Transverse colon (tissue), 4 donors: ENCODE measurements around the gene MPRIP. TPM values are rescaled to one million over a fixed set of nuclear protein-coding genes. Genes with fewer than 3 reads are reported as not detected.
A peak's percentile ranks its signal among the peaks of the same experiment; 100 is the strongest.

ENCODE experiments used
- DNase-seq: peaks from one replicate; pipeline ENCODE4 v3.0.0-alpha.2; 2019
- H3K27ac ChIP-seq, 4 donors: fragments of 200-600 bp; sonication (generic); 2 replicates each; pipeline ENCODE4 v1.5.1; 2016 to 2018; ENCODE audit warnings: inconsistent platforms in 4 of 4
- H3K27me3 ChIP-seq: fragments of 200-600 bp; sonication (generic); 2 replicates; pipeline ENCODE4 v1.5.1; 2017; ENCODE audit warnings: inconsistent platforms
- H3K36me3 ChIP-seq, 4 donors: fragments of 200-600 bp; sonication (generic); 2 replicates each; pipeline ENCODE4 v1.5.1; 2017 to 2019; ENCODE audit warnings: inconsistent platforms in 4 of 4
- H3K4me1 ChIP-seq, 4 donors: fragments of 200-600 bp; sonication (generic); 2 replicates each; pipeline ENCODE4 v1.5.1; 2017 to 2020; ENCODE audit warnings: inconsistent platforms in 4 of 4
- H3K4me3 ChIP-seq, 4 donors: fragments of 200-600 bp; sonication (generic); 1 replicate in 1 of 4; 2 replicates in 3 of 4; pipeline versions ENCODE4 v1.5.1 to v1.6.1; 2017 to 2019; ENCODE audit warnings: inconsistent platforms in 4 of 4
- H3K9me3 ChIP-seq, 2 donors: fragments of 200-600 bp; sonication (generic); 2 replicates each; pipeline ENCODE4 v1.5.1; 2017 to 2019; ENCODE audit warnings: inconsistent platforms in 2 of 2
- CTCF ChIP-seq, 5 experiments: fragments of 200-600 bp in 3 of 5; fragments of 450-650 bp in 2 of 5; sonication (generic) in 3 of 5; IDR thresholded peaks; 1 replicate in 2 of 5; 2 replicates in 3 of 5; pipeline ENCODE4 v1.5.1; 2016 to 2017; ENCODE audit warnings: antibody characterized with exemption in 5 of 5, inconsistent platforms in 3 of 5, mild to moderate bottlenecking in 2 of 5, moderate library complexity in 1 of 5
- EP300 ChIP-seq: sonication (generic); formaldehyde crosslinking; IDR thresholded peaks from one replicate; pipeline ENCODE4 v1.6.1; 2017; ENCODE audit warnings: antibody characterized with exemption, low read depth
- POLR2A ChIP-seq: fragments of 450-650 bp; IDR thresholded peaks from one replicate; pipeline ENCODE4 v1.6.1; 2016; ENCODE audit warnings: antibody characterized with exemption, mild to moderate bottlenecking, moderate library complexity
- POLR2AphosphoS5 ChIP-seq, 3 donors: sonication (generic); formaldehyde crosslinking; IDR thresholded peaks; one replicate each; pipeline ENCODE4 v1.6.1; 2016; ENCODE audit warnings: antibody characterized with exemption in 3 of 3
- WGBS, 2 donors: methylation state at CpG; one replicate each; pipeline ENCODE4 v1.1.5; 2018; ENCODE audit warnings: low coverage in 1 of 2; 5-methylcytosine and 5-hydroxymethylcytosine counted together
- in situ Hi-C, 4 donors: fragments of 200-750 bp; cut with MboI; loops; one replicate each; pipeline versions ENCODE4 v1.15.0 to v1.15.1; 2017; ENCODE audit warnings: low sequenced_read_pairs in 3 of 4, low pct_ligation_motif_present in 1 of 4, low pct_unique_long_range_greater_than_20kb in 1 of 4
- intact Hi-C: fragments of 100-400 bp; cut with DNase I; formaldehyde crosslinking; loops from one replicate; pipeline ENCODE4 v1.15.1; 2023; ENCODE audit warnings: low total_unique reads
- total RNA-seq, 4 donors: library from RNA; depleted of rRNA; stranded (reverse); fragments of >200 nt; gene quantifications; one replicate each; pipeline ENCODE4 v1.1.0, GENCODE V29; 2016

Gene MPRIP
- total RNA-seq, 4 donors from 2014 or later = 124 to 368 (median 158) TPM

- WGBS, 2 donors = 90% methylated on average over 6 of the region's 6 CpGs; no CpG with 5 or more reads in 1 of the 2 donors
- no peaks in the 10 kb centered on the region for H3K9me3 ChIP-seq
- H3K27me3 ChIP-seq = no peaks in the 10 kb centered on the region
- peak overlapping the region in 1 of 4 donors; percentile 54 for H3K27ac ChIP-seq
- no peaks in the 10 kb centered on the region for H3K36me3 ChIP-seq
- H3K4me1 ChIP-seq = peaks cover 44 to 86% (median 59%) of the 10 kb centered on the region in 4 donors
- TF ChIP-seq POLR2AphosphoS5 (IDR thresholded peaks at IDR 0.05) = no peak
- TF ChIP-seq POLR2A = no peak
- intact Hi-C loops = no loop called here
- in situ Hi-C loops = no loop called here
- DNase-seq = peak; percentile 4
- H3K4me3 ChIP-seq = no peak overlapping the region
These were observed 34.8 kb downstream of the MPRIP start for GRCh38 chr17:17077101-17077500.

GRCh38 chr17:17077861-17078732, 35.8 kb downstream of the MPRIP start:
- DNase-seq = peak; percentile 75
- WGBS, 2 donors = 40 to 83% methylated on average over 1 to 15 of the region's 15 CpGs
- Histone ChIP-seq H3K27me3 (no peaks in the 10 kb centered on the region), H3K27ac (peak overlapping the region; percentile 54 to 59 (median 56)), H3K4me3 (no peak overlapping the region), H3K4me1 (peaks cover 44 to 84% (median 57%) of the 10 kb centered on the region in 4 donors), H3K36me3 (no peaks in the 10 kb centered on the region), H3K9me3 (no peaks in the 10 kb centered on the region)
- in situ Hi-C loops = no loop called here
- intact Hi-C loops = no loop called here
- TF ChIP-seq POLR2AphosphoS5 (IDR thresholded peaks at IDR 0.05) (peak in 1 of 3 donors; percentile 45), EP300 (no peak), CTCF (IDR thresholded peaks at IDR 0.05) (no peak), POLR2A (no peak)

GRCh38 chr17:17078832-17079231, 36.6 kb downstream of the MPRIP start:
- H3K27ac ChIP-seq = peak overlapping the region; percentile 54 to 59 (median 56)
- TF ChIP-seq EP300 (no peak), POLR2A (no peak), CTCF (IDR thresholded peaks at IDR 0.05) (no peak), POLR2AphosphoS5 (IDR thresholded peaks at IDR 0.05) (no peak)
- intact Hi-C loops (no loop called here), in situ Hi-C loops (no loop called here)
- WGBS, 2 donors = 80 to 92% methylated on average over 2 to 7 of the region's 7 CpGs
- peak; percentile 6 for DNase-seq
- H3K27me3 ChIP-seq = no peaks in the 10 kb centered on the region
- H3K4me1 ChIP-seq = peaks cover 38 to 77% (median 51%) of the 10 kb centered on the region in 4 donors
- no peaks in the 10 kb centered on the region for H3K36me3 ChIP-seq
- H3K4me3 ChIP-seq = no peak overlapping the region
- H3K9me3 ChIP-seq = no peaks in the 10 kb centered on the region

- intact Hi-C loops (no loop called here), in situ Hi-C loops (no loop called here)
- H3K4me1 ChIP-seq = peaks cover 37 to 72% (median 46%) of the 10 kb centered on the region in 4 donors
- no peaks in the 10 kb centered on the region for H3K9me3 ChIP-seq
- no peak overlapping the region for H3K4me3 ChIP-seq
- DNase-seq = no peak
- WGBS, 2 donors = 70 to 73% methylated on average over 3 to 4 of the region's 4 CpGs
- H3K36me3 ChIP-seq = no peaks in the 10 kb centered on the region
- TF ChIP-seq EP300 (no peak), POLR2AphosphoS5 (IDR thresholded peaks at IDR 0.05) (no peak), CTCF (IDR thresholded peaks at IDR 0.05) (no peak), POLR2A (no peak)
- no peaks in the 10 kb centered on the region for H3K27me3 ChIP-seq
- peak overlapping the region; percentile 19 to 57 (median 54) for H3K27ac ChIP-seq
These were observed 37.1 kb downstream of the MPRIP start for GRCh38 chr17:17079336-17079735.
